ENCODE data around the gene PTCH1.

Gene PTCH1

GRCh38 chr9:95447660-95448420 is 68.9 kb downstream of the PTCH1 start:
- H4K20me1 ChIP-seq (ENCODE audit: insufficient read depth, low read length) = no peaks in the 10 kb centered on the region
- TF ChIP-seq EZH2 (IDR thresholded peaks at IDR 0.05; ENCODE audit: borderline replicate concordance, low read depth, low read length, severe bottlenecking) = no peak
- TF ChIP-seq, protein P1, sequence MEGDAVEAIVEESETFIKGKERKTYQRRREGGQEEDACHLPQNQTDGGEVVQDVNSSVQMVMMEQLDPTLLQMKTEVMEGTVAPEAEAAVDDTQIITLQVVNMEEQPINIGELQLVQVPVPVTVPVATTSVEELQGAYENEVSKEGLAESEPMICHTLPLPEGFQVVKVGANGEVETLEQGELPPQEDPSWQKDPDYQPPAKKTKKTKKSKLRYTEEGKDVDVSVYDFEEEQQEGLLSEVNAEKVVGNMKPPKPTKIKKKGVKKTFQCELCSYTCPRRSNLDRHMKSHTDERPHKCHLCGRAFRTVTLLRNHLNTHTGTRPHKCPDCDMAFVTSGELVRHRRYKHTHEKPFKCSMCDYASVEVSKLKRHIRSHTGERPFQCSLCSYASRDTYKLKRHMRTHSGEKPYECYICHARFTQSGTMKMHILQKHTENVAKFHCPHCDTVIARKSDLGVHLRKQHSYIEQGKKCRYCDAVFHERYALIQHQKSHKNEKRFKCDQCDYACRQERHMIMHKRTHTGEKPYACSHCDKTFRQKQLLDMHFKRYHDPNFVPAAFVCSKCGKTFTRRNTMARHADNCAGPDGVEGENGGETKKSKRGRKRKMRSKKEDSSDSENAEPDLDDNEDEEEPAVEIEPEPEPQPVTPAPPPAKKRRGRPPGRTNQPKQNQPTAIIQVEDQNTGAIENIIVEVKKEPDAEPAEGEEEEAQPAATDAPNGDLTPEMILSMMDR (IDR thresholded peaks at IDR 0.05; ENCODE audit: borderline replicate concordance, extremely low read depth, low read length, poor library complexity, severe bottlenecking) = no peak
- H3K9ac ChIP-seq (ENCODE audit: low read depth, low read length) = no peak overlapping the region
- H3K79me2 ChIP-seq (ENCODE audit: insufficient read depth, low read length) = no peaks in the 10 kb centered on the region
- no peak overlapping the region for H3K4me3 ChIP-seq (ENCODE audit: low read depth in 1 of 2, low read length in 2 of 2)
- DNase-seq (no peak), ATAC-seq (ENCODE audit: insufficient read depth, low read depth) (no peak)
- peaks cover 30% of the 10 kb centered on the region for H3K27me3 ChIP-seq (ENCODE audit: insufficient read depth, low read length, poor library complexity)
- no peaks in the 10 kb centered on the region for H3K4me1 ChIP-seq (ENCODE audit: insufficient read depth, low read length)
- no peak overlapping the region for H3K27ac ChIP-seq (ENCODE audit: low read length)
- H3K9me3 ChIP-seq (ENCODE audit: insufficient read depth, low read length, severe bottlenecking) = no peaks in the 10 kb centered on the region
- no peak overlapping the region for H3K4me2 ChIP-seq (ENCODE audit: insufficient read depth, low read length)
- H3K36me3 ChIP-seq (ENCODE audit: insufficient read depth, low read length) = no peaks in the 10 kb centered on the region
- H2AFZ ChIP-seq (ENCODE audit: low read depth, low read length) = no peak overlapping the region

GRCh38 chr9:95446984-95447383 is 69.8 kb downstream of the PTCH1 start:
- no peaks in the 10 kb centered on the region for H3K4me1 ChIP-seq (ENCODE audit: insufficient read depth, low read length)
- TF ChIP-seq EZH2 (IDR thresholded peaks at IDR 0.05; ENCODE audit: borderline replicate concordance, low read depth, low read length, severe bottlenecking) = no peak
- TF ChIP-seq, protein P1 (IDR thresholded peaks at IDR 0.05; ENCODE audit: borderline replicate concordance, extremely low read depth, low read length, poor library complexity, severe bottlenecking) = no peak
- H4K20me1 ChIP-seq (ENCODE audit: insufficient read depth, low read length) = no peaks in the 10 kb centered on the region
- H3K27ac ChIP-seq (ENCODE audit: low read length) = no peak overlapping the region
- H3K79me2 ChIP-seq (ENCODE audit: insufficient read depth, low read length) = no peaks in the 10 kb centered on the region
- no peak for DNase-seq
- no peaks in the 10 kb centered on the region for H3K36me3 ChIP-seq (ENCODE audit: insufficient read depth, low read length)
- peaks cover 30% of the 10 kb centered on the region for H3K27me3 ChIP-seq (ENCODE audit: insufficient read depth, low read length, poor library complexity)
- no peak overlapping the region for H3K9ac ChIP-seq (ENCODE audit: low read depth, low read length)
- ATAC-seq (ENCODE audit: insufficient read depth, low read depth) = no peak
- no peak overlapping the region for H2AFZ ChIP-seq (ENCODE audit: low read depth, low read length)
- no peaks in the 10 kb centered on the region for H3K9me3 ChIP-seq (ENCODE audit: insufficient read depth, low read length, severe bottlenecking)
- H3K4me3 ChIP-seq (ENCODE audit: low read depth in 1 of 2, low read length in 2 of 2) = no peak overlapping the region
- no peak overlapping the region for H3K4me2 ChIP-seq (ENCODE audit: insufficient read depth, low read length)

GRCh38 chr9:95446259-95446658 is 70.5 kb downstream of the PTCH1 start:
- Histone ChIP-seq H3K79me2 (ENCODE audit: insufficient read depth, low read length) (no peaks in the 10 kb centered on the region), H3K4me3 (ENCODE audit: low read depth in 1 of 2, low read length in 2 of 2) (no peak overlapping the region), H3K9ac (ENCODE audit: low read depth, low read length) (no peak overlapping the region), H3K4me2 (ENCODE audit: insufficient read depth, low read length) (no peak overlapping the region), H3K36me3 (ENCODE audit: insufficient read depth, low read length) (no peaks in the 10 kb centered on the region), H4K20me1 (ENCODE audit: insufficient read depth, low read length) (no peaks in the 10 kb centered on the region), H3K4me1 (ENCODE audit: insufficient read depth, low read length) (no peaks in the 10 kb centered on the region), H2AFZ (ENCODE audit: low read depth, low read length) (no peak overlapping the region), H3K9me3 (ENCODE audit: insufficient read depth, low read length, severe bottlenecking) (no peaks in the 10 kb centered on the region), H3K27me3 (ENCODE audit: insufficient read depth, low read length, poor library complexity) (peaks cover 29% of the 10 kb centered on the region), H3K27ac (ENCODE audit: low read length) (no peak overlapping the region)
- no peak for DNase-seq
- no peak for TF ChIP-seq EZH2 (IDR thresholded peaks at IDR 0.05; ENCODE audit: borderline replicate concordance, low read depth, low read length, severe bottlenecking)
- TF ChIP-seq, protein P1 (IDR thresholded peaks at IDR 0.05; ENCODE audit: borderline replicate concordance, extremely low read depth, low read length, poor library complexity, severe bottlenecking) = no peak
- no peak for ATAC-seq (ENCODE audit: insufficient read depth, low read depth)
